ENCODE data around the gene UBE2V1. TPM values are rescaled to one million over a fixed set of nuclear protein-coding genes. Genes with fewer than 3 reads are reported as not detected.

The UBE2V1 gene
- total RNA-seq, 4 donors from 2014 or later = 45.6 to 124 (median 62.9) TPM

- intact Hi-C loops (cut with DNase I; ENCODE audit: low total_unique reads) = no loop called here
- Histone ChIP-seq H3K4me3 (no peak overlapping the region), H3K27me3 (no peaks in the 10 kb centered on the region)
Observed at GRCh38 chr20:50058662-50059402, 54.1 kb downstream of the UBE2V1 start.

GRCh38 chr20:50057714-50058053 lies 55.3 kb downstream of the UBE2V1 start:
- Histone ChIP-seq H3K4me1 (no peaks in the 10 kb centered on the region), H3K4me3 (no peak overlapping the region), H3K27ac (no peak overlapping the region), H3K27me3 (no peaks in the 10 kb centered on the region), H3K9me3 (no peaks in the 10 kb centered on the region), H3K36me3 (no peaks in the 10 kb centered on the region)
- intact Hi-C loops (cut with DNase I; ENCODE audit: low total_unique reads) = no loop called here
- DNase-seq = no peak
- no peak for TF ChIP-seq POLR2A (IDR thresholded peaks at IDR 0.05)
- no peak for TF ChIP-seq CTCF (IDR thresholded peaks at IDR 0.05)

More at GRCh38 chr20:50058662-50059402, 54.1 kb downstream of the UBE2V1 start:
- DNase-seq = no peak
- TF ChIP-seq POLR2A (IDR thresholded peaks at IDR 0.05) (no peak), CTCF (IDR thresholded peaks at IDR 0.05) (no peak)
- Histone ChIP-seq H3K4me1 (no peaks in the 10 kb centered on the region), H3K27ac (no peak overlapping the region), H3K36me3 (no peaks in the 10 kb centered on the region), H3K9me3 (no peaks in the 10 kb centered on the region)

GRCh38 chr20:50056951-50057713 lies 55.8 kb downstream of the UBE2V1 start:
- TF ChIP-seq POLR2A (IDR thresholded peaks at IDR 0.05) = no peak
- TF ChIP-seq CTCF (IDR thresholded peaks at IDR 0.05) = no peak
- no peak for DNase-seq
- Histone ChIP-seq H3K27me3 (no peaks in the 10 kb centered on the region), H3K9me3 (no peaks in the 10 kb centered on the region), H3K4me3 (no peak overlapping the region), H3K27ac (no peak overlapping the region), H3K36me3 (no peaks in the 10 kb centered on the region), H3K4me1 (no peaks in the 10 kb centered on the region)
- intact Hi-C loops (cut with DNase I; ENCODE audit: low total_unique reads) = no loop called here

GRCh38 chr20:50056408-50056926 lies 56.5 kb downstream of the UBE2V1 start:
- Histone ChIP-seq H3K4me3 (no peak overlapping the region), H3K36me3 (no peaks in the 10 kb centered on the region), H3K27me3 (no peaks in the 10 kb centered on the region), H3K9me3 (no peaks in the 10 kb centered on the region), H3K4me1 (no peaks in the 10 kb centered on the region), H3K27ac (no peak overlapping the region)
- no peak for DNase-seq
- intact Hi-C loops (cut with DNase I; ENCODE audit: low total_unique reads) = no loop called here
- TF ChIP-seq CTCF (IDR thresholded peaks at IDR 0.05) (no peak), POLR2A (IDR thresholded peaks at IDR 0.05) (no peak)

- no peaks in the 10 kb centered on the region for H3K4me1 ChIP-seq
- H3K27me3 ChIP-seq = no peaks in the 10 kb centered on the region
- DNase-seq = no peak
- intact Hi-C loops (cut with DNase I; ENCODE audit: low total_unique reads) = no loop called here
- no peaks in the 10 kb centered on the region for H3K36me3 ChIP-seq
- no peak overlapping the region for H3K27ac ChIP-seq
- no peak overlapping the region for H3K4me3 ChIP-seq
- H3K9me3 ChIP-seq = no peaks in the 10 kb centered on the region
- TF ChIP-seq POLR2A (IDR thresholded peaks at IDR 0.05) (no peak), CTCF (IDR thresholded peaks at IDR 0.05) (no peak)
Observed at GRCh38 chr20:50055524-50056083, 57.3 kb downstream of the UBE2V1 start.

Data from uterus (tissue), 4 donors.